Left cardiac atrium (tissue), 4 donors: ENCODE measurements around the gene PROK1. TPM values are rescaled to one million over a fixed set of nuclear protein-coding genes. Genes with fewer than 3 reads are reported as not detected.

Experiments
- ATAC-seq, 2 donors: fragments of 200-7000 bp; cut with Tn5 transposase; one replicate each; pipeline ENCODE4 v1.9.1; 2020; ENCODE audit warnings: mild to moderate bottlenecking in 2 of 2, moderate library complexity in 2 of 2
- DNase-seq: peaks from one replicate; pipeline ENCODE4 v3.0.0-alpha.2; 2020
- intact Hi-C, 2 donors: fragments of 100-400 bp; cut with DNase I; formaldehyde crosslinking; loops; one replicate each; pipeline versions ENCODE4 v1.14.1 to v1.15.1; 2022 to 2023
- total RNA-seq, 2 donors: library from RNA; stranded (reverse); fragmentation: NEBNext Ultra II Directional; extraction: Animal tissue kit (Norgen Biotek cat#: 25700); gene quantifications; one replicate each; pipeline ENCODE4 v1.2.1, GENCODE V29; 2021
- donor health status: DM: no; HTN: yes; CAD: no.
- donor health status: DM: no; HTN: yes; CAD: no; lungs with severe emphysema.
- donor health status: DM: yes; HTN: yes; CAD: no.
- donor health status: Dilated cardiomyopathy.

Gene PROK1
- total RNA-seq, 2 donors from 2014 or later = 0.18 to 0.60 TPM

DNA sequence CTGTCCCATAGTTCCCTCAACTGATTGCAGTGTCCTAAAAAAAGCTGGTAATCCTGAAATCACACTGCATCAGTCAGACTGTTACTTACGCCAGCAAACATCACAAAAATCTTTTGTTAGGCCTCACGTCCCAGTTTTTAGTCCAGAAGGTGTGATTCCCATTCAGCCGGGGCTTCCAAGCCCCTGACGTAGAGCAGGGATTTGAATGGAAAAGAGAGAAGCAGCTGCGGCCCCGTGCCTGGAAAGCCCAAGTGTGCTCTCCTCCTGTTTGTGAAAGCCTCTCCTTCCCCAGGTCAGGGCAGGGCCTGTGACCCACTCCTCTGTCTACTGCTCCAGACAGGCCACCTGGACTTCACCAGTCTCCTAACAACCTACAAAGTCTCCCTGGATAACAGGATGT, 47.3 kb downstream of the PROK1 start:
- ATAC-seq (no peak), DNase-seq (no peak)
- intact Hi-C loops = loop anchor here in 1 of 2 donors (10.0 kb wide), 1 partner anchor 293 kb away; no protein-coding TSS in a partner anchor

DNA sequence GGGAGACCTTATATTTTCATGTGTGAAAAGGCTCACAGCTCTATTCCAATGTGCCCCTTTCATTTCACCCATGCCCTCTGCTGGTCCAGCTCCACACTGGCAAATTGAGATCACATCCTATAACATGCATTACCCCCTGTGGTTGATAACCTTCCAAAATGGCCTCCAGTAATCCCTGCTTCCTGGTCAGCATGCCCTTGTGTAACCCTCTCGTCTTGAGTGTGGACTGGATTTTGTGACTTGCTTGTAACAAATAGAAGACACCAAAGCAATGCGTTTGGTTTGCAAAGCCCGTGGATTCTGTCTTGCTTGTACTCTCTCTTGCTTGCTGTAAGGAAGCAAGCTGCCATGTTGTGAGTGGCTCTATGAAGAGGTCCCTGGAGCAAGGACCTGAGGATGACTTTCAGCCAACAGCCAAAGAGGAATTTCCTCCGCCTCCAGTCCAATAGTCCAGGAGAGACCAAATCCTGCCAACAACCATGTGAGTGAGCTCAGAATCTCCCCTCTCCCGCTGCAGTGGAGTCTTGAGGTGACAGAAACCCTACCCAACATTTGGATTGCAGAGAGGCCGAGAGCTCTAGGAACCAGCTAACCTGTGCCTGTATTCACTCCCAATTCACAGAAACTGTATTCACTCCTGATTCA, 50.7 kb downstream of the PROK1 start:
- DNase-seq = no peak
- ATAC-seq = no peak

DNA sequence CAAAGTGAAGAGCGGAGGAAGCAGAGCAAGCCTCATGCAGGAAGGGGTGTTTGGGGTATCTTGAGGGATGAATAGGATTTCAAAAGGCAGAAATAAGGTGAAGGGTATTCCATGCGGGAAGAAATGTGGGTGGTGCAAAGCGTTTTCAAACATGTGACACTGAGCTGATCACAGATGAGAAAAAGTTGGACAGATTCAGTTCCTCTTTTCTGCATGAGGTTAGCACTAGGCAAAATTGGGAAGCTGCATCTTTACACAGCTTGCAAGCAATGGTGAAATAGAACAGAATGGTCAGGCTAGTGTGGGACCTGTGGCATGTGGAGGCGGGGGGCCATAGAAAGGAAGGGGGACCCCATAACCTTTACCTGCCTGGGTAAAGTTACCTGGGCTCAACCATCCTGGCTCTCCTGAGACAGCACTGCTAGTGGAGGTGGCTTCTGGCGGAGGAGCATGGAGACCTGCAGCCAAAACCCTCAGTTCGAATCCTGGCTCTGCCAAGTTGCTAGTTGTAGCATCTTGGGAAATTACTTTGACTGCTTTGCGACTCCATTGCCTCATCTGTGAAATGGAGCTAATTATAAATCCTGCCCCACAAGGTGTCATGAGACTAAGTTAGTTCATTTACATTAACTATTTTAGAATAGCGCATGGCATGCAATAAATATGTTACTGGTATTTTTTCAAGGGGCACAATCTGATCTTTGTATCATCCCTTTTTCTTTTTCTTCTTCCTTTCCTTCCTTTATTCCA, 51.6 kb downstream of the PROK1 start:
- ATAC-seq (peak in 1 of 2 donors; percentile 41), DNase-seq (no peak)
- intact Hi-C loops = no loop called here

More for the DNA sequence above, 50.7 kb downstream of the PROK1 start:
- intact Hi-C loops = no loop called here

DNA sequence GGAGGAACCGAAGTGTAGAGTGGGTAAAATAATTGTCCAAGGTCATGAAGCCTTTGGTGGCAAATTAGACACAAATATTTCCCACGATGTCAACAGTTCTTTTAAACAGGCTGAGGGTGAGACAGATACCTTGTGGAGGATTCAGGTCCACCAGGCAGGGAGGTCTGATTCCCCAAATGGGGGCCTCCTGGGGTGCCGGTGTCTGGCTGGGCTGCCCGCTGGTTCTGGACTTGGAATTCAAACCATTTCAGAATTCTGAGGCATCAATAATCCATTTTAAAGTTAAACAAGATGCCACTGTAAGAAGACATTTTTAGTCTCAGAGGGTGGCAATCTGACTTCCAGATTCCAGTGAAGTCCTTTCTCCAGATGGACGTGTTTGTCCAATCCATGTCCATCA, 52.5 kb downstream of the PROK1 start:
- ATAC-seq = no peak
- DNase-seq = no peak
- intact Hi-C loops = no loop called here

DNA sequence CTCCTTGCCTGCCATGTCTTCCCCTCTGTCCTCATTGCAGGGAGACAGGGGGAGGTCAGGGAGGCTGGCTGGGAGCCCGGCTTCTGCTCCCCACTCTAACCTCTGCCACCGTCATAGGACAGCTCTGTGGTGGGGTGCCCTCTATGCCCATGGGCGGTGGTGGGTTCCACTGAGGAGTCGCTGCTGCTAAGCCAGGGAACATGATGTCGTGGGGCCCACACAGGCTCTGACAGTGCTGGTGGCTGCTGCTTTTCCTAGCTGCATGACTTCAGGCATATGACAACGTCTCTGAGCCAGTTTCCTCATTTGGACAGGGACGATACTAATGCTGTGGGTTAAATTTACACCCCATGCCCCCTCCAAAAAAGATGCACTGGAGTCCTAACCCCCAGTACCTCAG, 53.3 kb downstream of the PROK1 start:
- ATAC-seq = no peak
- DNase-seq = no peak
- intact Hi-C loops = no loop called here

DNA sequence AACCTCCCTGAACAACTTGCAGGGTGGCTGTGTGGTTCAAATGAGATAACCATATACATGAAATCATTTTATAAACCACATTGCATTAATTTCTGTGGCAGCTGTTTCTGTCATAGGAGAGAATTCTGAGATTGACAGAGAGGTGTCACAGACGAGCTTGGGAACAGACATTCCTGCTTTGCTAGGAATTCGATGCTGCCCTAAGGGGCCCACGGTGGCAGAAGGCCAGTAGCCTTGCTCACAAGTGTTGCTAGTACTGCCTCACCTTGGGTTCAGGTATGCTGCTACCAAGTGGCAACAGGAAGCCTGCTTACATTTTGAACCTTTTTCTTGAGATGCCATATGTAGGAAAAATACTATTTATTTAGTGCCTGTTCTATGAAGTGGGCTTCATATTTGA, 54.6 kb downstream of the PROK1 start:
- intact Hi-C loops = no loop called here
- no peak for ATAC-seq
- DNase-seq = no peak

DNA sequence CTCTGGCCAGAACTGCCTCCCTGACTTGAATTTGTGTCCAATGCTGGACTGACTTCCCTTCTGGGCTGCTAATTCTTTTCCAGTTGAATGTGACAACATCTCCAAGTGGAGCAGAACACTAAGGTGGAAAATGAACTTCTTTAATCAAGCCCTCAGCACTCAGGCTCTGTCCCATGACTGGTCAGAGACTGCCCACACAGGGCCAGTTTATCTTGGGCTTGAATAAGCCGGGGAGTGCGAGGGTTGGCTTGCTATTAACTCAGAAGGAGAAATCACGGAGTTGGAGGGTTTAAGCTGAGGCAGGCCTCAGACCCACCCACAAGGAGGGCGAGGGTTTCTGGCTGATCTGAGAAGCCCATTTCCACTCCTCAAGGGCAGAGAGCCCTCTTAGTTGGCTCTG, 55.6 kb downstream of the PROK1 start:
- DNase-seq (no peak), ATAC-seq (no peak)
- intact Hi-C loops = no loop called here

Other genes with a start within 250 kb of the PROK1 start
- 1 to 10 TPM; 8.7 to 8.8 TPM for gene KCNC4, start 240.8 kb upstream of the PROK1 start, total RNA-seq
- gene RBM15, start 111.8 kb upstream of the PROK1 start, total RNA-seq = 10 to 100 TPM; 13.7 to 19.6 TPM
- gene SLC16A4, start 60.1 kb upstream of the PROK1 start, total RNA-seq = 1 to 10 TPM; 3.4 to 5.8 TPM
- 100 to 1,000 TPM; 191 to 197 TPM for gene LAMTOR5, start 43.5 kb upstream of the PROK1 start, total RNA-seq
- gene KCNA10, start 68.0 kb downstream of the PROK1 start, total RNA-seq = not detected
- gene KCNA2, start 155.2 kb downstream of the PROK1 start, total RNA-seq = 1 to 10 TPM in 1 of 2 donors, under 1 TPM in 1; 0.60 to 1.8 TPM
- gene KCNA3, start 223.8 kb downstream of the PROK1 start, total RNA-seq = 1 to 10 TPM; 2.0 to 2.7 TPM